Fibroblast of skin of left quadriceps (primary cell): Measurements from ENCODE around the gene SPAG7.

Experiments
- DNase-seq, 2 experiments: peaks; one replicate each; pipeline ENCODE4 v3.0.0-alpha.2; 2013; ENCODE audit warnings: low read depth in 2 of 2

Gene SPAG7

GRCh38 chr17:4974115-4974670 lies 6.6 kb upstream of the SPAG7 start:
- DNase-seq: no peak

- DNase-seq: no peak
Measured at GRCh38 chr17:4973256-4974114, 5.9 kb upstream of the SPAG7 start.

- DNase-seq: no peak
Measured at GRCh38 chr17:4972752-4973151, 5.1 kb upstream of the SPAG7 start.

GRCh38 chr17:4972322-4972721 lies 4.7 kb upstream of the SPAG7 start:
- no peak for DNase-seq

GRCh38 chr17:4971826-4972225 lies 4.2 kb upstream of the SPAG7 start:
- no peak for DNase-seq

- DNase-seq: no peak
Measured at GRCh38 chr17:4970273-4970672, 2.7 kb upstream of the SPAG7 start.

- no peak for DNase-seq
Measured at GRCh38 chr17:4969551-4970173, 2.0 kb upstream of the SPAG7 start.

- peak; percentile 86 to 89 for DNase-seq
Measured at GRCh38 chr17:4969047-4969550, 1.5 kb upstream of the SPAG7 start.

GRCh38 chr17:4968486-4969046 lies 949 bp upstream of the SPAG7 start:
- DNase-seq: no peak

GRCh38 chr17:4966844-4967538 lies 626 bp downstream of the SPAG7 start:
- peak; percentile 99 for DNase-seq

GRCh38 chr17:4965311-4965986 lies 2.2 kb downstream of the SPAG7 start:
- no peak for DNase-seq

- DNase-seq: no peak
Measured at GRCh38 chr17:4960279-4960922, 7.2 kb downstream of the SPAG7 start.

- no peak for DNase-seq
Measured at GRCh38 chr17:4959261-4959965, 8.2 kb downstream of the SPAG7 start.

GRCh38 chr17:4958102-4958501 lies 9.5 kb downstream of the SPAG7 start:
- no peak for DNase-seq

- no peak for DNase-seq
Measured at GRCh38 chr17:4956493-4957061, 11.0 kb downstream of the SPAG7 start.

- DNase-seq: no peak
Measured at GRCh38 chr17:4955091-4955490, 12.5 kb downstream of the SPAG7 start.

- no peak for DNase-seq
Measured at GRCh38 chr17:4953451-4953961, 14.1 kb downstream of the SPAG7 start.

GRCh38 chr17:4951486-4951885 lies 16.1 kb downstream of the SPAG7 start:
- no peak for DNase-seq

- no peak for DNase-seq
Measured at GRCh38 chr17:4950746-4951204, 16.8 kb downstream of the SPAG7 start, which contains the start of gene ENO3. Gene ENO3, plus strand, starts transcription at chr17:4951119. Its CDS starts 711 bp downstream, at chr17:4951830.
